ENCODE results near the gene STAT5B. TPM values are rescaled to one million over a fixed set of nuclear protein-coding genes. Genes with fewer than 3 reads are reported as not detected.

STAT5B gene
- total and polyA plus RNA-seq, 2 of the 13 experiments (the other 11 are each of a cell fraction or from before 2014, with no cell fraction given) = 21.0 to 42.8 TPM

DNA sequence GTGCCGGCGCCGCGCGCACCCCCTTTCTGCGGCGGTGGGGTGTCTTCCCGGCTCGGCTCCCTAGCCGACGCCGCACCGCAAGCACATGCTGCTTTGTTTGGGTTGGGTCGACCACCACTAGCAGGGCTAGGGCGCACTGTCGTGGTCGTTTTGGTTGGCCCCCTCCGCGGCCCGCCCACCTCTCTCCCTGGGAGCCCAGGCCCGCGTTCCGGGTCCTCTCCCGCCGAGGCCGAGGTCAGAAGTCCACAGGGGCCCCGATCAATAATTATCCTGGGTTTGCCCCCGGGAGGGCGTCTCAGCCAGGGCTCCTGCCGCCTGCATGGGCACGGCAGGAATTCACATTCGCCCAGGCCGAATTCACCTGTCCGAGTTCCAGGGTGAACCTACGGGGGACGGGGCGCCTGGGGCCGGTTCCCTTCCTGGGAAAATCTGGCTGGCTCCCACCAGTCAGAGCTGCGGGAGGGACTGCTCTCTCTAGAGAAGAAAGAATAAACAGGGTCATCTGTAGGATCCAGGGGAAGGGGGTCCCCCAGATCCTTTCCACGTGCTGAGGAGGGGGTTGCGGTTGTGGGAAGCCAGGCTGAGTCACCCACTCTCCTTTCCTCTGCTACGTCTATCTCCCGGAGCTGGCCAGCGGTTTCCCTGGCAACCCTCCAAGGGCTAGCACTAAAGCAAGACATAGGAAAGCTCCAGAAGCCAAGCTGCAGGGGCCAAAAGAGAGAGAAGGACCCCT is 584 bp upstream of the STAT5B start (continued):
- TF ChIP-seq ZNF343 (CRISPR knock-in tag; IDR thresholded peaks at IDR 0.05) = peak; percentile 55; the same call in 1 of the 2 replicates
- TF ChIP-seq MYC (CRISPR knock-in tag; IDR thresholded peaks at IDR 0.05; ENCODE audit: borderline replicate concordance) = peak; percentile 83
- TF ChIP-seq ZNF382 (CRISPR knock-in tag; IDR thresholded peaks at IDR 0.05; ENCODE audit: borderline replicate concordance) = no peak
- TF ChIP-seq, protein P1, sequence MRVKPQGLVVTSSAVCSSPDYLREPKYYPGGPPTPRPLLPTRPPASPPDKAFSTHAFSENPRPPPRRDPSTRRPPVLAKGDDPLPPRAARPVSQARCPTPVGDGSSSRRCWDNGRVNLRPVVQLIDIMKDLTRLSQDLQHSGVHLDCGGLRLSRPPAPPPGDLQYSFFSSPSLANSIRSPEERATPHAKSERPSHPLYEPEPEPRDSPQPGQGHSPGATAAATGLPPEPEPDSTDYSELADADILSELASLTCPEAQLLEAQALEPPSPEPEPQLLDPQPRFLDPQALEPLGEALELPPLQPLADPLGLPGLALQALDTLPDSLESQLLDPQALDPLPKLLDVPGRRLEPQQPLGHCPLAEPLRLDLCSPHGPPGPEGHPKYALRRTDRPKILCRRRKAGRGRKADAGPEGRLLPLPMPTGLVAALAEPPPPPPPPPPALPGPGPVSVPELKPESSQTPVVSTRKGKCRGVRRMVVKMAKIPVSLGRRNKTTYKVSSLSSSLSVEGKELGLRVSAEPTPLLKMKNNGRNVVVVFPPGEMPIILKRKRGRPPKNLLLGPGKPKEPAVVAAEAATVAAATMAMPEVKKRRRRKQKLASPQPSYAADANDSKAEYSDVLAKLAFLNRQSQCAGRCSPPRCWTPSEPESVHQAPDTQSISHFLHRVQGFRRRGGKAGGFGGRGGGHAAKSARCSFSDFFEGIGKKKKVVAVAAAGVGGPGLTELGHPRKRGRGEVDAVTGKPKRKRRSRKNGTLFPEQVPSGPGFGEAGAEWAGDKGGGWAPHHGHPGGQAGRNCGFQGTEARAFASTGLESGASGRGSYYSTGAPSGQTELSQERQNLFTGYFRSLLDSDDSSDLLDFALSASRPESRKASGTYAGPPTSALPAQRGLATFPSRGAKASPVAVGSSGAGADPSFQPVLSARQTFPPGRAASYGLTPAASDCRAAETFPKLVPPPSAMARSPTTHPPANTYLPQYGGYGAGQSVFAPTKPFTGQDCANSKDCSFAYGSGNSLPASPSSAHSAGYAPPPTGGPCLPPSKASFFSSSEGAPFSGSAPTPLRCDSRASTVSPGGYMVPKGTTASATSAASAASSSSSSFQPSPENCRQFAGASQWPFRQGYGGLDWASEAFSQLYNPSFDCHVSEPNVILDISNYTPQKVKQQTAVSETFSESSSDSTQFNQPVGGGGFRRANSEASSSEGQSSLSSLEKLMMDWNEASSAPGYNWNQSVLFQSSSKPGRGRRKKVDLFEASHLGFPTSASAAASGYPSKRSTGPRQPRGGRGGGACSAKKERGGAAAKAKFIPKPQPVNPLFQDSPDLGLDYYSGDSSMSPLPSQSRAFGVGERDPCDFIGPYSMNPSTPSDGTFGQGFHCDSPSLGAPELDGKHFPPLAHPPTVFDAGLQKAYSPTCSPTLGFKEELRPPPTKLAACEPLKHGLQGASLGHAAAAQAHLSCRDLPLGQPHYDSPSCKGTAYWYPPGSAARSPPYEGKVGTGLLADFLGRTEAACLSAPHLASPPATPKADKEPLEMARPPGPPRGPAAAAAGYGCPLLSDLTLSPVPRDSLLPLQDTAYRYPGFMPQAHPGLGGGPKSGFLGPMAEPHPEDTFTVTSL (CRISPR knock-in tag; IDR thresholded peaks at IDR 0.05; ENCODE audit: borderline replicate concordance) = peak; percentile 53; the same call in 1 of the 2 replicates
- peak; percentile 62 for TF ChIP-seq JARID2 (CRISPR knock-in tag; IDR thresholded peaks at IDR 0.05; ENCODE audit: insufficient replicate concordance)
- no peak for TF ChIP-seq NFKBIZ (CRISPR knock-in tag; IDR thresholded peaks at IDR 0.05)
- TF ChIP-seq KAT7 (CRISPR knock-in tag; IDR thresholded peaks at IDR 0.05; ENCODE audit: borderline replicate concordance) = peak; percentile 90
- TF ChIP-seq, protein P2, sequence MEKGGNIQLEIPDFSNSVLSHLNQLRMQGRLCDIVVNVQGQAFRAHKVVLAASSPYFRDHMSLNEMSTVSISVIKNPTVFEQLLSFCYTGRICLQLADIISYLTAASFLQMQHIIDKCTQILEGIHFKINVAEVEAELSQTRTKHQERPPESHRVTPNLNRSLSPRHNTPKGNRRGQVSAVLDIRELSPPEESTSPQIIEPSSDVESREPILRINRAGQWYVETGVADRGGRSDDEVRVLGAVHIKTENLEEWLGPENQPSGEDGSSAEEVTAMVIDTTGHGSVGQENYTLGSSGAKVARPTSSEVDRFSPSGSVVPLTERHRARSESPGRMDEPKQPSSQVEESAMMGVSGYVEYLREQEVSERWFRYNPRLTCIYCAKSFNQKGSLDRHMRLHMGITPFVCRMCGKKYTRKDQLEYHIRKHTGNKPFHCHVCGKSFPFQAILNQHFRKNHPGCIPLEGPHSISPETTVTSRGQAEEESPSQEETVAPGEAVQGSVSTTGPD (CRISPR knock-in tag; IDR thresholded peaks at IDR 0.05) = no peak
- TF ChIP-seq, protein P3, sequence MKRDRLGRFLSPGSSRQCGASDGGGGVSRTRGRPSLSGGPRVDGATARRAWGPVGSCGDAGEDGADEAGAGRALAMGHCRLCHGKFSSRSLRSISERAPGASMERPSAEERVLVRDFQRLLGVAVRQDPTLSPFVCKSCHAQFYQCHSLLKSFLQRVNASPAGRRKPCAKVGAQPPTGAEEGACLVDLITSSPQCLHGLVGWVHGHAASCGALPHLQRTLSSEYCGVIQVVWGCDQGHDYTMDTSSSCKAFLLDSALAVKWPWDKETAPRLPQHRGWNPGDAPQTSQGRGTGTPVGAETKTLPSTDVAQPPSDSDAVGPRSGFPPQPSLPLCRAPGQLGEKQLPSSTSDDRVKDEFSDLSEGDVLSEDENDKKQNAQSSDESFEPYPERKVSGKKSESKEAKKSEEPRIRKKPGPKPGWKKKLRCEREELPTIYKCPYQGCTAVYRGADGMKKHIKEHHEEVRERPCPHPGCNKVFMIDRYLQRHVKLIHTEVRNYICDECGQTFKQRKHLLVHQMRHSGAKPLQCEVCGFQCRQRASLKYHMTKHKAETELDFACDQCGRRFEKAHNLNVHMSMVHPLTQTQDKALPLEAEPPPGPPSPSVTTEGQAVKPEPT (CRISPR knock-in tag; IDR thresholded peaks at IDR 0.05; ENCODE audit: low read depth) = peak; percentile 52; the same call in 1 of the 2 replicates
- no peak; the same call in 1 of the 2 replicates for TF ChIP-seq ZSCAN9 (CRISPR knock-in tag; IDR thresholded peaks at IDR 0.05; ENCODE audit: borderline replicate concordance)
- TF ChIP-seq, protein P4, sequence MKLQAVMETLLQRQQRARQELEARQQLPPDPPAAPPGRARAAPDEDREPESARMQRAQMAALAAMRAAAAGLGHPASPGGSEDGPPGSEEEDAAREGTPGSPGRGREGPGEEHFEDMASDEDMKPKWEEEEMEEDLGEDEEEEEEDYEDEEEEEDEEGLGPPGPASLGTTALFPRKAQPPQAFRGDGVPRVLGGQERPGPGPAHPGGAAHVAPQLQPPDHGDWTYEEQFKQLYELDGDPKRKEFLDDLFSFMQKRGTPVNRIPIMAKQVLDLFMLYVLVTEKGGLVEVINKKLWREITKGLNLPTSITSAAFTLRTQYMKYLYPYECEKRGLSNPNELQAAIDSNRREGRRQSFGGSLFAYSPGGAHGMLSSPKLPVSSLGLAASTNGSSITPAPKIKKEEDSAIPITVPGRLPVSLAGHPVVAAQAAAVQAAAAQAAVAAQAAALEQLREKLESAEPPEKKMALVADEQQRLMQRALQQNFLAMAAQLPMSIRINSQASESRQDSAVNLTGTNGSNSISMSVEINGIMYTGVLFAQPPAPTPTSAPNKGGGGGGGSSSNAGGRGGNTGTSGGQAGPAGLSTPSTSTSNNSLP (IDR thresholded peaks at IDR 0.05; ENCODE audit: low read depth, low read length) = no peak
- TF ChIP-seq ZFP36L1 (CRISPR knock-in tag; IDR thresholded peaks at IDR 0.05) = peak; percentile 65
- TF ChIP-seq, protein P5, sequence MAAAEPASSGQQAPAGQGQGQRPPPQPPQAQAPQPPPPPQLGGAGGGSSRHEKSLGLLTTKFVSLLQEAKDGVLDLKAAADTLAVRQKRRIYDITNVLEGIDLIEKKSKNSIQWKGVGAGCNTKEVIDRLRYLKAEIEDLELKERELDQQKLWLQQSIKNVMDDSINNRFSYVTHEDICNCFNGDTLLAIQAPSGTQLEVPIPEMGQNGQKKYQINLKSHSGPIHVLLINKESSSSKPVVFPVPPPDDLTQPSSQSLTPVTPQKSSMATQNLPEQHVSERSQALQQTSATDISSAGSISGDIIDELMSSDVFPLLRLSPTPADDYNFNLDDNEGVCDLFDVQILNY (CRISPR knock-in tag; conservative IDR thresholded peaks at IDR 0.05) = peak; percentile 67; the same call in 1 of the 2 replicates
- no peak for TF ChIP-seq PAWR (CRISPR knock-in tag; IDR thresholded peaks at IDR 0.05; ENCODE audit: borderline replicate concordance)
- no peak; the same call in 1 of the 2 replicates for TF ChIP-seq ZNF562 (CRISPR knock-in tag; IDR thresholded peaks at IDR 0.05; ENCODE audit: borderline replicate concordance)
- no peak for TF ChIP-seq ZNF432 (CRISPR knock-in tag; IDR thresholded peaks at IDR 0.05; ENCODE audit: borderline replicate concordance)
- 0 out of 2 replicates have a peak, but pooled peaks have one; percentile 58 for TF ChIP-seq ZKSCAN8 (CRISPR knock-in tag; IDR thresholded peaks at IDR 0.05; ENCODE audit: borderline replicate concordance)
